IMR-90 (cell line): ENCODE data around the gene KLHDC9. TPM values are rescaled to one million over a fixed set of nuclear protein-coding genes. Genes with fewer than 3 reads are reported as not detected.

Experiments used
- ATAC-seq: fragments of 200-7000 bp; cut with Tn5 transposase; 2 replicates; pipeline ENCODE4 v1.9.1; 2020; ENCODE audit warnings: low read depth, mild to moderate bottlenecking, moderate library complexity
- BruUV-seq: library from RNA; stranded (reverse); fragments of 400-500 nt; replicated peaks from 2 replicates; lab custom pipeline; 2021; lab: Mats Ljungman, UMichigan
- CTCF ChIA-PET: fragments of 300-600 bp; formaldehyde crosslinking; extraction: SDS; loops from one replicate; lab custom pipeline; 2021; ENCODE audit warnings: antibody characterized with exemption; lab: Yijun Ruan, JAX
- POLR2A ChIA-PET: fragments of 300-600 bp; sonication (Branson Sonifier 250); formaldehyde crosslinking; loops from one replicate; lab custom pipeline; 2022; ENCODE audit warnings: antibody characterized with exemption; ENCODE audit not compliant: unreplicated experiment; lab: Charles Lee
- DNase-seq: peaks from one replicate; pipeline ENCODE4 v3.0.0; 2013
- H2AFZ ChIP-seq: replicated peaks from 2 replicates; pipeline ENCODE3; 2013; ENCODE audit warnings: low read length, mild to moderate bottlenecking; ENCODE audit not compliant: poor library complexity
- H2AK5ac ChIP-seq: 2 replicates; pipeline ENCODE4 v1.6.1; 2013; ENCODE audit warnings: low read depth, low read length, inconsistent platforms
- H2AK9ac ChIP-seq: replicated peaks from 2 replicates; pipeline ENCODE3; 2013; ENCODE audit warnings: mild to moderate bottlenecking, low read depth, low read length, moderate library complexity; ENCODE audit not compliant: poor library complexity
- H2BK120ac ChIP-seq: 2 replicates; pipeline ENCODE4 v1.6.1; 2013; ENCODE audit warnings: low read depth, low read length, inconsistent platforms
- H2BK15ac ChIP-seq: 3 replicates; pipeline ENCODE4 v1.6.1; 2013; ENCODE audit warnings: low read depth, low read length, inconsistent platforms
- H2BK20ac ChIP-seq: 2 replicates; pipeline ENCODE4 v1.6.1; 2013; ENCODE audit warnings: low read depth, mild to moderate bottlenecking, inconsistent platforms, low read length, moderate library complexity
- H2BK5ac ChIP-seq: 2 replicates; pipeline ENCODE4 v1.6.1; 2013; ENCODE audit warnings: mild to moderate bottlenecking, low read depth, low read length, inconsistent platforms; ENCODE audit not compliant: poor library complexity, severe bottlenecking
- H3K14ac ChIP-seq: replicated peaks from 2 replicates; pipeline ENCODE4 v1.6.1; 2013; ENCODE audit warnings: low read depth, low read length, inconsistent platforms
- H3K18ac ChIP-seq: 2 replicates; pipeline ENCODE4 v1.6.1; 2013; ENCODE audit warnings: low read depth, low read length, control low read depth
- H3K23ac ChIP-seq: 2 replicates; pipeline ENCODE4 v1.6.1; 2013; ENCODE audit warnings: low read depth, low read length, inconsistent platforms
- H3K27ac ChIP-seq: 2 replicates; pipeline ENCODE4 v1.5.1; 2013; ENCODE audit warnings: mild to moderate bottlenecking, control low read depth, low read length; ENCODE audit not compliant: insufficient read depth
- H3K27me3 ChIP-seq: 2 replicates; pipeline ENCODE4 v1.6.1; 2013; ENCODE audit warnings: low read length; ENCODE audit not compliant: control insufficient read depth, insufficient read depth
- H3K36me3 ChIP-seq: 2 replicates; pipeline ENCODE4 v1.6.1; 2013; ENCODE audit warnings: low read length, mixed read lengths; ENCODE audit not compliant: control insufficient read depth, insufficient read depth
- H3K4ac ChIP-seq: 2 replicates; pipeline ENCODE4 v1.6.1; 2013; ENCODE audit warnings: low read depth, low read length, inconsistent platforms
- H3K4me1 ChIP-seq: 2 replicates; pipeline ENCODE4 v1.6.1; 2013; ENCODE audit warnings: low read length, mixed read lengths; ENCODE audit not compliant: control insufficient read depth, insufficient read depth
- H3K4me2 ChIP-seq: 2 replicates; pipeline ENCODE4 v1.6.1; 2013; ENCODE audit warnings: low read depth, mild to moderate bottlenecking, control low read depth, low read length, moderate library complexity
- H3K4me3 ChIP-seq: 2 replicates; pipeline ENCODE4 v1.5.1; 2013; ENCODE audit warnings: low read depth, mild to moderate bottlenecking, control low read depth, low read length, moderate library complexity; ENCODE audit not compliant: insufficient read depth
- H3K56ac ChIP-seq: 2 replicates; pipeline ENCODE4 v1.6.1; 2013; ENCODE audit warnings: low read length, inconsistent platforms; ENCODE audit not compliant: insufficient read depth; ENCODE audit errors: extremely low read depth
- H3K79me1 ChIP-seq, 2 experiments: 2 replicates each; pipeline ENCODE4 v1.6.1; 2013; ENCODE audit warnings: low read length in 2 of 2, inconsistent platforms in 1 of 2, low read depth in 1 of 2
- H3K9ac ChIP-seq: 2 replicates; pipeline ENCODE4 v1.6.1; 2013; ENCODE audit warnings: low read depth, low read length, control low read depth
- H3K9me1 ChIP-seq: 2 replicates; pipeline ENCODE4 v1.6.1; 2013; ENCODE audit warnings: low read length, inconsistent platforms; ENCODE audit not compliant: insufficient read depth
- H3K9me3 ChIP-seq: 2 replicates; pipeline ENCODE4 v1.6.1; 2013; ENCODE audit warnings: low read length; ENCODE audit not compliant: control insufficient read depth, insufficient read depth
- H4K20me1 ChIP-seq: 2 replicates; pipeline ENCODE4 v1.6.1; 2013; ENCODE audit warnings: low read length, inconsistent platforms; ENCODE audit not compliant: insufficient read depth
- H4K5ac ChIP-seq: 2 replicates; pipeline ENCODE4 v1.6.1; 2013; ENCODE audit warnings: mild to moderate bottlenecking, low read depth, low read length, control low read depth
- H4K8ac ChIP-seq, 2 experiments: 2 replicates each; pipeline ENCODE4 v1.6.1; 2013; ENCODE audit warnings: low read depth in 2 of 2, low read length in 2 of 2, control low read depth in 1 of 2, inconsistent platforms in 1 of 2
- H4K91ac ChIP-seq: 2 replicates; pipeline ENCODE4 v1.6.1; 2013; ENCODE audit warnings: low read depth, low read length, inconsistent platforms; ENCODE audit not compliant: insufficient read depth
- BHLHE40 ChIP-seq: fragments of 150-350 bp; IDR thresholded peaks from 2 replicates; pipeline ENCODE4 v1.6.1; 2016; ENCODE audit warnings: mild to moderate bottlenecking, low read depth, low read length
- CEBPB ChIP-seq: IDR thresholded peaks from 2 replicates; pipeline ENCODE4 v1.6.1; 2012; ENCODE audit warnings: low read depth, low read length, improper control_type of control experiment
- FOS ChIP-seq: fragments of 150-350 bp; IDR thresholded peaks from 2 replicates; pipeline ENCODE4 v1.6.1; 2016; ENCODE audit warnings: low read depth, low read length
- MAZ ChIP-seq: IDR thresholded peaks from 2 replicates; pipeline ENCODE4 v1.6.1; 2012; ENCODE audit warnings: low read depth, mild to moderate bottlenecking, low read length, improper control_type of control experiment, moderate library complexity, borderline replicate concordance
- NFE2L2 ChIP-seq: fragments of 150-350 bp; IDR thresholded peaks from 2 replicates; pipeline ENCODE4 v1.6.1; 2016; ENCODE audit warnings: low read depth, mild to moderate bottlenecking, low read length
- POLR2A ChIP-seq: IDR thresholded peaks from 2 replicates; pipeline ENCODE4 v1.6.1; 2012; ENCODE audit warnings: mild to moderate bottlenecking, low read depth, low read length
- RCOR1 ChIP-seq: IDR thresholded peaks from 2 replicates; pipeline ENCODE4 v1.6.1; 2012; ENCODE audit warnings: mild to moderate bottlenecking, low read length, improper control_type of control experiment; ENCODE audit not compliant: insufficient replicate concordance
- SMC3 ChIP-seq: fragments of 150-350 bp; IDR thresholded peaks from 2 replicates; pipeline ENCODE4 v1.6.1; 2016; ENCODE audit warnings: low read depth, mild to moderate bottlenecking, antibody characterized with exemption, low read length, moderate library complexity
- WGBS, 2 experiments: methylation state at CpG; one replicate each; pipeline versions ENCODE4 v1.1.5 to v1.1.7; 2013; ENCODE audit warnings: missing lambda C conversion rate in 2 of 2; ENCODE audit not compliant: insufficient read length in 1 of 2; ENCODE audit errors: extremely low coverage in 2 of 2; 5-methylcytosine and 5-hydroxymethylcytosine counted together
- dilution Hi-C: fragments of 300-500 bp; cut with HindIII; formaldehyde crosslinking; loops from one replicate; pipeline ENCODE4 v1.14.3; 2018; ENCODE audit warnings: low sequenced_read_pairs; ENCODE audit not compliant: unreplicated experiment
- in situ Hi-C: fragments of 300-500 bp; cut with MboI; formaldehyde crosslinking; loops from 3 replicates; pipeline ENCODE4 v1.14.3; 2019; ENCODE audit warnings: low sequenced_read_pairs, inconsistent platforms, mixed read lengths
- intact Hi-C: fragments of 100-400 bp; cut with micrococcal nuclease; formaldehyde crosslinking; loops from 2 replicates; pipeline ENCODE4 v1.10.0; 2022
- polyA plus RNA-seq, 3 experiments: library from polyadenylated mRNA; depleted of rRNA; stranded (reverse); fragments of >200 nt; gene quantifications; 2 replicates each; pipeline ENCODE4 v1.2.3, GENCODE V29; 2012; ENCODE audit warnings: low replicate concordance in 1 of 3
- total RNA-seq: library from RNA; depleted of rRNA; stranded (reverse); fragments of >200 nt; gene quantifications from 2 replicates; pipeline ENCODE4 v1.2.3, GENCODE V29; 2012
- TF ChIP-seq, protein P1 (sequence below): fragments of 150-350 bp; IDR thresholded peaks from 2 replicates; pipeline ENCODE4 v1.6.1; 2017; ENCODE audit warnings: mild to moderate bottlenecking, antibody characterized with exemption, low read length, low read depth

KLHDC9 gene
- total and polyA plus RNA-seq, 2 of the 4 experiments (the other 2 are of a cell fraction): 0.18 to 0.70 TPM

GRCh38 chr1:161082996-161083747, 15.0 kb upstream of the KLHDC9 start:
- no TSS peak for BruUV-seq
- H4K8ac ChIP-seq: peak overlapping the region; percentile 55 to 78
- H2AK9ac ChIP-seq: peak overlapping the region; percentile 57
- dilution Hi-C loops: no loop called here
- H2AFZ ChIP-seq: peak overlapping the region; percentile 92
- H4K91ac ChIP-seq: peak overlapping the region; percentile 69
- H3K79me1 ChIP-seq: no peaks in the 10 kb centered on the region
- peak overlapping the region; percentile 62; the same call in 1 of the 2 replicates for H2AK5ac ChIP-seq
- no peaks in the 10 kb centered on the region for H3K9me3 ChIP-seq
- no peak overlapping the region for H3K9ac ChIP-seq
- ChIA-PET CTCF (interaction anchor here (1.1 kb wide), 1 partner anchor 14 kb away, joined by 4 read pairs; no protein-coding TSS in a partner anchor), POLR2A (no interaction called here)
- H4K20me1 ChIP-seq: no peaks in the 10 kb centered on the region
- no peaks in the 10 kb centered on the region for H3K27me3 ChIP-seq
- H3K27ac ChIP-seq: peak overlapping the region; percentile 24; the same call in 1 of the 2 replicates
- peak; percentile 89 for ATAC-seq
- H3K4me2 ChIP-seq: no peak overlapping the region
- H3K4me1 ChIP-seq: peaks cover 28% of the 10 kb centered on the region
- WGBS, 2 experiments: 47% methylated on average over 3 of the region's 8 CpGs; no CpG with 5 or more reads in 1 of the 2 experiments
- peak overlapping the region; percentile 21; the same call in 1 of the 2 replicates for H3K18ac ChIP-seq
- TF ChIP-seq FOS (peak; percentile 81), NFE2L2 (no peak), CEBPB (peak; percentile 99), POLR2A (no peak), RCOR1 (no peak), BHLHE40 (peak; percentile 70), MAZ (peak; percentile 89), SMC3 (peak; percentile 10; the same call in 1 of the 2 replicates)
- TF ChIP-seq, protein P1, sequence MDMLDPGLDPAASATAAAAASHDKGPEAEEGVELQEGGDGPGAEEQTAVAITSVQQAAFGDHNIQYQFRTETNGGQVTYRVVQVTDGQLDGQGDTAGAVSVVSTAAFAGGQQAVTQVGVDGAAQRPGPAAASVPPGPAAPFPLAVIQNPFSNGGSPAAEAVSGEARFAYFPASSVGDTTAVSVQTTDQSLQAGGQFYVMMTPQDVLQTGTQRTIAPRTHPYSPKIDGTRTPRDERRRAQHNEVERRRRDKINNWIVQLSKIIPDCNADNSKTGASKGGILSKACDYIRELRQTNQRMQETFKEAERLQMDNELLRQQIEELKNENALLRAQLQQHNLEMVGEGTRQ: no peak; the same call in 1 of the 2 replicates
- no peaks in the 10 kb centered on the region for H3K36me3 ChIP-seq
- H3K4ac ChIP-seq: peak overlapping the region; percentile 71
- in situ Hi-C loops: no loop called here
- peak overlapping the region; percentile 8; the same call in 2 of the 3 replicates for H2BK15ac ChIP-seq
- H3K14ac ChIP-seq: peak overlapping the region; percentile 65; the same call in 1 of the 2 replicates
- H3K23ac ChIP-seq: no peak overlapping the region
- peak overlapping the region; percentile 58; the same call in 1 of the 2 replicates for H2BK20ac ChIP-seq
- peaks cover 22% of the 10 kb centered on the region for H3K9me1 ChIP-seq
- peak overlapping the region; percentile 28; the same call in 1 of the 2 replicates for H4K5ac ChIP-seq
- peak overlapping the region; percentile 81 for H2BK5ac ChIP-seq
- H3K56ac ChIP-seq: no peak overlapping the region
- peak; percentile 92 for DNase-seq
- intact Hi-C loops: loop anchor here (5.0 kb wide), 1 partner anchor 36 kb away; the partner anchor contains the start of gene USF1
- H3K4me3 ChIP-seq: no peak overlapping the region
- H2BK120ac ChIP-seq: peak overlapping the region; percentile 82; the same call in 1 of the 2 replicates
